DOHH2 (cell line): ENCODE results near the gene LAMC3.

Source experiments
- H3F3A ChIP-seq: fragments of 200-600 bp; sonication (generic), shearing (Covaris generic); 2 replicates; pipeline ENCODE4 v1.6.0; 2016; ENCODE audit warnings: antibody characterized with exemption, mild to moderate bottlenecking; ENCODE audit not compliant: control insufficient read depth, insufficient read depth
- H3K27ac ChIP-seq: fragments of 200-600 bp; sonication (generic); 2 replicates; pipeline ENCODE4 v1.5.1; 2014; ENCODE audit warnings: low read depth, mild to moderate bottlenecking, low read length, moderate library complexity
- H3K27me3 ChIP-seq: fragments of 200-600 bp; sonication (generic); 2 replicates; pipeline ENCODE4 v1.6.1; 2014; ENCODE audit warnings: mild to moderate bottlenecking, low read length, mixed read lengths; ENCODE audit not compliant: control insufficient read depth
- H3K36me3 ChIP-seq: fragments of 200-600 bp; sonication (generic); 2 replicates; pipeline ENCODE4 v1.6.1; 2014; ENCODE audit warnings: mild to moderate bottlenecking, low read length, moderate library complexity, mixed read lengths; ENCODE audit not compliant: control insufficient read depth
- H3K4me1 ChIP-seq: fragments of 200-600 bp; sonication (generic); 2 replicates; pipeline ENCODE4 v1.6.1; 2014; ENCODE audit warnings: mild to moderate bottlenecking, low read length, mixed read lengths; ENCODE audit not compliant: control insufficient read depth
- H3K4me2 ChIP-seq: fragments of 200-600 bp; sonication (generic); 2 replicates; pipeline ENCODE4 v1.6.0; 2014; ENCODE audit warnings: mild to moderate bottlenecking, low read length, moderate library complexity
- H3K4me3 ChIP-seq: fragments of 200-600 bp; sonication (generic); 2 replicates; pipeline ENCODE4 v1.5.1; 2014; ENCODE audit warnings: mild to moderate bottlenecking, low read length, mixed read lengths
- H3K79me2 ChIP-seq: fragments of 200-600 bp; sonication (generic); 2 replicates; pipeline ENCODE4 v1.6.1; 2014; ENCODE audit warnings: mild to moderate bottlenecking, low read length, mixed read lengths; ENCODE audit not compliant: control insufficient read depth
- H3K9me2 ChIP-seq: fragments of 200-600 bp; sonication (generic); replicated peaks from 2 replicates; pipeline ENCODE4 v1.6.1; 2014; ENCODE audit warnings: mild to moderate bottlenecking, low read length, mixed read lengths; ENCODE audit not compliant: control insufficient read depth
- H3K9me3 ChIP-seq: fragments of 200-600 bp; sonication (generic); 2 replicates; pipeline ENCODE4 v1.6.1; 2014; ENCODE audit warnings: antibody characterized with exemption, low read length, mixed read lengths; ENCODE audit not compliant: control insufficient read depth, insufficient read depth
- H4K20me1 ChIP-seq: fragments of 200-600 bp; sonication (generic); 2 replicates; pipeline ENCODE4 v1.6.0; 2014; ENCODE audit warnings: low read depth, mild to moderate bottlenecking, antibody characterized with exemption, low read length, moderate library complexity; ENCODE audit not compliant: control insufficient read depth, insufficient read depth
- CTCF ChIP-seq: fragments of 200-600 bp; sonication (generic); IDR thresholded peaks from one replicate; pipeline ENCODE4 v1.5.1; 2014; ENCODE audit warnings: antibody characterized with exemption, mild to moderate bottlenecking, low read depth, low read length; ENCODE audit not compliant: poor library complexity, severe bottlenecking
- EZH2phosphoT487 ChIP-seq: fragments of 200-600 bp; sonication (generic); IDR thresholded peaks from 2 replicates; pipeline ENCODE4 v1.6.1; 2017; ENCODE audit warnings: borderline replicate concordance, mild to moderate bottlenecking, antibody characterized with exemption, low read length, moderate library complexity, mixed read lengths

LAMC3 gene

GRCh38 chr9:131120620-131121228, 111.8 kb downstream of the LAMC3 start:
- Histone ChIP-seq H4K20me1 (no peaks in the 10 kb centered on the region), H3K79me2 (peaks cover 11% of the 10 kb centered on the region), H3K9me2 (no peaks in the 10 kb centered on the region), H3K27me3 (peaks cover 24% of the 10 kb centered on the region; the same call in 1 of the 2 replicates), H3K27ac (no peak overlapping the region), H3K4me2 (no peak overlapping the region), H3K36me3 (peaks cover 1% of the 10 kb centered on the region; the same call in 1 of the 2 replicates), H3K4me1 (0 out of 2 replicates have a peak, but pooled peaks cover 3% of the 10 kb centered on the region), H3K9me3 (no peaks in the 10 kb centered on the region), H3K4me3 (no peak overlapping the region), H3F3A (no peaks in the 10 kb centered on the region)
- TF ChIP-seq CTCF (no peak), EZH2phosphoT487 (no peak)

DNA sequence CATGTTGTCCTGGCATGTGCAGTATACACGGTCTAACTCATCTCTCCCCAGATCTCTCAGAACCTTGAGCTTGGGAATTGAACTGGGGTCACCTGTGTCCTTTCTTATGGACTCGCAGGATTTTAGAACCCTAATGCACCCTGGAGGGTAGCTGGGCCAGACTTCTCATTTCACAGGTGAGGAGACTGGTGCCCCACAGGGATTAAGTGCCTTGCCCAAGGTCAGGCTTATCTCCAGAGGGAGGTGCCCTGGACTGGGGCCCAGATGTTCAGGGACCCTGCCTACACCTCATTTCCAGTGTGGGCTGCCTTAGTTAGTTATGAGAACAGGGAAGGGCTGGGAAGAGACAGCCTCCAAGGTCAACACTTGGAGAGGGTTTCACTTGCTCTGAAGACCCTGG, 112.4 kb downstream of the LAMC3 start:
- Histone ChIP-seq H3K27ac (no peak overlapping the region), H3K27me3 (peaks cover 24% of the 10 kb centered on the region; the same call in 1 of the 2 replicates), H3K9me2 (no peaks in the 10 kb centered on the region), H3K36me3 (peaks cover 5% of the 10 kb centered on the region; the same call in 1 of the 2 replicates), H3K4me3 (no peak overlapping the region), H3K79me2 (peaks cover 17% of the 10 kb centered on the region), H3K4me2 (no peak overlapping the region), H3F3A (no peaks in the 10 kb centered on the region), H4K20me1 (no peaks in the 10 kb centered on the region), H3K9me3 (no peaks in the 10 kb centered on the region), H3K4me1 (peaks cover 4% of the 10 kb centered on the region)
- TF ChIP-seq EZH2phosphoT487, result no peak
- no peak for TF ChIP-seq CTCF

GRCh38 chr9:131122158-131122557, 113.2 kb downstream of the LAMC3 start:
- peaks cover 22% of the 10 kb centered on the region; the same call in 1 of the 2 replicates for H3K27me3 ChIP-seq
- no peak overlapping the region for H3K4me2 ChIP-seq
- peaks cover 12% of the 10 kb centered on the region for H3K4me1 ChIP-seq
- H3K9me2 ChIP-seq, result no peaks in the 10 kb centered on the region
- no peak overlapping the region for H3K27ac ChIP-seq
- peaks cover 9% of the 10 kb centered on the region for H3K36me3 ChIP-seq
- H4K20me1 ChIP-seq, result no peaks in the 10 kb centered on the region
- TF ChIP-seq EZH2phosphoT487 (no peak), CTCF (no peak)
- H3K4me3 ChIP-seq, result no peak overlapping the region
- H3F3A ChIP-seq, result no peaks in the 10 kb centered on the region
- no peaks in the 10 kb centered on the region for H3K9me3 ChIP-seq
- peaks cover 25% of the 10 kb centered on the region for H3K79me2 ChIP-seq
